ENCODE data around the gene EEF1A2. TPM values are rescaled to one million over a fixed set of nuclear protein-coding genes. Genes with fewer than 3 reads are reported as not detected.
A peak's percentile ranks its signal among the peaks of the same experiment; 100 is the strongest.

Gene EEF1A2
- total RNA-seq, 1 donor from 2014 or later, result 0.54 TPM

- no peaks in the 10 kb centered on the region for H3K9me3 Mint-ChIP-seq
These were observed 28.5 kb downstream of the EEF1A2 start for GRCh38 chr20:63470410-63470809.

GRCh38 chr20:63469713-63470101 is 29.2 kb downstream of the EEF1A2 start:
- no peak overlapping the region for H3K4me3 ChIP-seq
- peak overlapping the region; percentile 100 for H3K4me2 ChIP-seq
- no peaks in the 10 kb centered on the region for H3K36me3 ChIP-seq
- peaks cover 38% of the 10 kb centered on the region for H3K4me1 Mint-ChIP-seq
- H3K79me2 ChIP-seq (ENCODE audit: low read depth), result peaks cover 66% of the 10 kb centered on the region
- H4K20me1 ChIP-seq (ENCODE audit: low read depth), result peaks cover 78% of the 10 kb centered on the region
- H3K27me3 Mint-ChIP-seq (ENCODE audit: insufficient read depth, low read depth), result peaks cover 6% of the 10 kb centered on the region
- no peaks in the 10 kb centered on the region for H3K9me3 ChIP-seq (ENCODE audit: low read depth)
- H3K27ac ChIP-seq, result no peak overlapping the region
- no peak overlapping the region for H3K27ac Mint-ChIP-seq
- DNase-seq (ENCODE audit: low spot score), result no peak
- no peak for TF ChIP-seq EZH2 (IDR thresholded peaks at IDR 0.05)
- TF ChIP-seq, protein P1, sequence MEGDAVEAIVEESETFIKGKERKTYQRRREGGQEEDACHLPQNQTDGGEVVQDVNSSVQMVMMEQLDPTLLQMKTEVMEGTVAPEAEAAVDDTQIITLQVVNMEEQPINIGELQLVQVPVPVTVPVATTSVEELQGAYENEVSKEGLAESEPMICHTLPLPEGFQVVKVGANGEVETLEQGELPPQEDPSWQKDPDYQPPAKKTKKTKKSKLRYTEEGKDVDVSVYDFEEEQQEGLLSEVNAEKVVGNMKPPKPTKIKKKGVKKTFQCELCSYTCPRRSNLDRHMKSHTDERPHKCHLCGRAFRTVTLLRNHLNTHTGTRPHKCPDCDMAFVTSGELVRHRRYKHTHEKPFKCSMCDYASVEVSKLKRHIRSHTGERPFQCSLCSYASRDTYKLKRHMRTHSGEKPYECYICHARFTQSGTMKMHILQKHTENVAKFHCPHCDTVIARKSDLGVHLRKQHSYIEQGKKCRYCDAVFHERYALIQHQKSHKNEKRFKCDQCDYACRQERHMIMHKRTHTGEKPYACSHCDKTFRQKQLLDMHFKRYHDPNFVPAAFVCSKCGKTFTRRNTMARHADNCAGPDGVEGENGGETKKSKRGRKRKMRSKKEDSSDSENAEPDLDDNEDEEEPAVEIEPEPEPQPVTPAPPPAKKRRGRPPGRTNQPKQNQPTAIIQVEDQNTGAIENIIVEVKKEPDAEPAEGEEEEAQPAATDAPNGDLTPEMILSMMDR (IDR thresholded peaks at IDR 0.05), result no peak
- TF ChIP-seq EZH2phosphoT487 (IDR thresholded peaks at IDR 0.05), result no peak
- H3K4me1 ChIP-seq, result peaks cover 13% of the 10 kb centered on the region
- H3K9me3 Mint-ChIP-seq, result no peaks in the 10 kb centered on the region
- H3K9ac ChIP-seq, result no peak overlapping the region
- peaks cover 18% of the 10 kb centered on the region for H3K27me3 ChIP-seq
- H2AFZ ChIP-seq (replicated peaks), result no peak overlapping the region
- peaks cover 13% of the 10 kb centered on the region for H3F3A ChIP-seq (ENCODE audit: low read depth)
- peak overlapping the region; percentile 86 for H3K4me3 Mint-ChIP-seq
- no peaks in the 10 kb centered on the region for H3K36me3 Mint-ChIP-seq

More at GRCh38 chr20:63470410-63470809, 28.5 kb downstream of the EEF1A2 start:
- H3K27ac ChIP-seq, result no peak overlapping the region
- DNase-seq (ENCODE audit: low spot score), result no peak
- TF ChIP-seq EZH2phosphoT487 (IDR thresholded peaks at IDR 0.05), result no peak
- TF ChIP-seq, protein P1 (IDR thresholded peaks at IDR 0.05), result no peak
- no peak for TF ChIP-seq EZH2 (IDR thresholded peaks at IDR 0.05)
- H3K4me1 ChIP-seq, result peaks cover 10% of the 10 kb centered on the region
- no peak overlapping the region for H3K9ac ChIP-seq
- peak overlapping the region; percentile 100 for H3K4me2 ChIP-seq
- Mint-ChIP-seq H3K4me1 (peaks cover 35% of the 10 kb centered on the region), H3K36me3 (no peaks in the 10 kb centered on the region), H3K27me3 (ENCODE audit: insufficient read depth, low read depth) (peaks cover 11% of the 10 kb centered on the region), H3K27ac (peak overlapping the region; percentile 42), H3K4me3 (peak overlapping the region; percentile 86)
- no peaks in the 10 kb centered on the region for H3K9me3 ChIP-seq (ENCODE audit: low read depth)
- H3K27me3 ChIP-seq, result peaks cover 25% of the 10 kb centered on the region
- H3F3A ChIP-seq (ENCODE audit: low read depth), result peaks cover 13% of the 10 kb centered on the region
- peaks cover 78% of the 10 kb centered on the region for H4K20me1 ChIP-seq (ENCODE audit: low read depth)
- peak overlapping the region; percentile 93 for H3K4me3 ChIP-seq
- H3K79me2 ChIP-seq (ENCODE audit: low read depth), result peaks cover 59% of the 10 kb centered on the region
- H3K36me3 ChIP-seq, result no peaks in the 10 kb centered on the region
- H2AFZ ChIP-seq (replicated peaks), result no peak overlapping the region

- Mint-ChIP-seq H3K4me3 (peak overlapping the region; percentile 69), H3K27me3 (ENCODE audit: insufficient read depth, low read depth) (peaks cover 4% of the 10 kb centered on the region), H3K4me1 (peaks cover 39% of the 10 kb centered on the region), H3K27ac (no peak overlapping the region), H3K9me3 (no peaks in the 10 kb centered on the region), H3K36me3 (no peaks in the 10 kb centered on the region)
- TF ChIP-seq EZH2phosphoT487 (IDR thresholded peaks at IDR 0.05) (no peak), EZH2 (IDR thresholded peaks at IDR 0.05) (no peak)
- TF ChIP-seq, protein P1 (IDR thresholded peaks at IDR 0.05), result no peak
- Histone ChIP-seq H3K27ac (no peak overlapping the region), H3F3A (ENCODE audit: low read depth) (peaks cover 11% of the 10 kb centered on the region), H3K36me3 (no peaks in the 10 kb centered on the region), H3K9me3 (ENCODE audit: low read depth) (no peaks in the 10 kb centered on the region), H3K79me2 (ENCODE audit: low read depth) (peaks cover 71% of the 10 kb centered on the region), H3K4me3 (no peak overlapping the region), H3K4me1 (peaks cover 18% of the 10 kb centered on the region), H2AFZ (replicated peaks) (no peak overlapping the region), H3K4me2 (no peak overlapping the region), H3K27me3 (peaks cover 13% of the 10 kb centered on the region), H3K9ac (no peak overlapping the region), H4K20me1 (ENCODE audit: low read depth) (peaks cover 78% of the 10 kb centered on the region)
- DNase-seq (ENCODE audit: low spot score), result no peak
These were observed 29.7 kb downstream of the EEF1A2 start for GRCh38 chr20:63469019-63469712.
